CD14-positive monocyte (primary cell): ENCODE results near the gene ATMIN. TPM values are rescaled to one million over a fixed set of nuclear protein-coding genes. Genes with fewer than 3 reads are reported as not detected.

Experiments
- DNase-seq, 3 donors: peaks; one replicate each; pipeline ENCODE4 v3.0.0-alpha.2; 2011 to 2022
- H2AFZ ChIP-seq: 2 replicates; pipeline ENCODE4 v1.6.0; 2012; ENCODE audit warnings: mild to moderate bottlenecking, low read depth, low read length, inconsistent platforms; ENCODE audit not compliant: insufficient read depth, poor library complexity, severe bottlenecking
- H3K27ac ChIP-seq, 2 donors: 1 replicate in 1 of 2; 2 replicates in 1 of 2; pipeline ENCODE4 v1.5.1; 2012 to 2013; ENCODE audit warnings: low read length in 2 of 2, control low read depth in 1 of 2, inconsistent platforms in 1 of 2, low read depth in 1 of 2, mild to moderate bottlenecking in 1 of 2
- H3K27me3 ChIP-seq, 2 donors: one replicate each; pipeline versions ENCODE4 v1.6.0 to v1.6.1; 2011 to 2013; ENCODE audit warnings: low read length in 2 of 2; ENCODE audit not compliant: control insufficient read depth in 2 of 2, insufficient read depth in 2 of 2
- H3K36me3 ChIP-seq, 2 donors: replicated peaks in 1 of 2; 1 replicate in 1 of 2; 2 replicates in 1 of 2; pipeline versions ENCODE4 v1.5.1 to v1.6.1; 2012 to 2013; ENCODE audit warnings: low read length in 2 of 2, control low read depth in 1 of 2, inconsistent platforms in 1 of 2, mild to moderate bottlenecking in 1 of 2; ENCODE audit not compliant: insufficient read depth in 2 of 2, control insufficient read depth in 1 of 2
- H3K4me1 ChIP-seq, 2 donors: 1 replicate in 1 of 2; 2 replicates in 1 of 2; pipeline versions ENCODE4 v1.5.1 to v1.6.1; 2012 to 2013; ENCODE audit warnings: low read length in 2 of 2, control low read depth in 1 of 2, inconsistent platforms in 1 of 2, mild to moderate bottlenecking in 1 of 2, moderate library complexity in 1 of 2; ENCODE audit not compliant: insufficient read depth in 2 of 2, control insufficient read depth in 1 of 2
- H3K4me2 ChIP-seq: replicated peaks from 2 replicates; pipeline ENCODE3; 2012; ENCODE audit warnings: low read length, moderate library complexity, mild to moderate bottlenecking; ENCODE audit not compliant: poor library complexity, severe bottlenecking; ENCODE audit errors: extremely low read depth
- H3K4me3 ChIP-seq, 3 experiments: fragments of 200-600 bp in 1 of 3; sonication (generic) in 1 of 3; replicated peaks in 1 of 3; 1 replicate in 2 of 3; 2 replicates in 1 of 3; pipeline ENCODE4 v1.5.1; 2011 to 2013; ENCODE audit warnings: low read length in 3 of 3, mild to moderate bottlenecking in 3 of 3, control low read depth in 2 of 3, low read depth in 2 of 3, inconsistent platforms in 1 of 3, moderate library complexity in 1 of 3
- H3K79me2 ChIP-seq: 2 replicates; pipeline ENCODE4 v1.6.0; 2012; ENCODE audit warnings: mild to moderate bottlenecking, control low read depth, inconsistent platforms, low read length, moderate library complexity; ENCODE audit not compliant: insufficient read depth
- H3K9ac ChIP-seq: 2 replicates; pipeline ENCODE4 v1.6.0; 2017; ENCODE audit warnings: low read length, mild to moderate bottlenecking; ENCODE audit not compliant: insufficient read depth, poor library complexity, severe bottlenecking
- H3K9me3 ChIP-seq, 2 donors: replicated peaks in 1 of 2; 1 replicate in 1 of 2; 2 replicates in 1 of 2; pipeline versions ENCODE4 v1.5.1 to v1.6.1; 2012 to 2013; ENCODE audit warnings: low read length in 2 of 2, control low read depth in 1 of 2; ENCODE audit not compliant: control insufficient read depth in 1 of 2, insufficient read depth in 1 of 2
- H4K20me1 ChIP-seq: 2 replicates; pipeline ENCODE4 v1.6.0; 2012; ENCODE audit warnings: mild to moderate bottlenecking, low read length, control low read depth, moderate library complexity; ENCODE audit not compliant: insufficient read depth
- H3K27ac Mint-ChIP-seq, 7 donors: one replicate each; pipeline ENCODE4 v1.8.0; 2020; ENCODE audit warnings: mild to moderate bottlenecking in 7 of 7, mixed read lengths in 7 of 7, moderate library complexity in 6 of 7, inconsistent platforms in 2 of 7
- H3K27me3 Mint-ChIP-seq, 3 donors: one replicate each; pipeline ENCODE4 v1.8.0; 2021 to 2022; ENCODE audit warnings: low read depth in 3 of 3, mild to moderate bottlenecking in 3 of 3, mixed read lengths in 3 of 3, moderate library complexity in 3 of 3, inconsistent platforms in 1 of 3
- H3K36me3 Mint-ChIP-seq, 2 donors: one replicate each; pipeline ENCODE4 v1.8.0; 2020; ENCODE audit warnings: mixed read lengths in 2 of 2, inconsistent platforms in 1 of 2, mild to moderate bottlenecking in 1 of 2
- H3K4me1 Mint-ChIP-seq: one replicate; pipeline ENCODE4 v1.8.0; 2020; ENCODE audit warnings: mild to moderate bottlenecking, mixed read lengths
- H3K4me3 Mint-ChIP-seq, 2 donors: one replicate each; pipeline ENCODE4 v1.8.0; 2020; ENCODE audit warnings: mild to moderate bottlenecking in 2 of 2, mixed read lengths in 2 of 2, moderate library complexity in 1 of 2
- H3K9me3 Mint-ChIP-seq, 7 donors: one replicate each; pipeline ENCODE4 v1.8.0; 2020 to 2022; ENCODE audit warnings: mixed read lengths in 7 of 7, mild to moderate bottlenecking in 6 of 7, moderate library complexity in 6 of 7, inconsistent platforms in 2 of 7
- WGBS: methylation state at CpG from one replicate; pipeline ENCODE4 v1.1.5; 2013; ENCODE audit warnings: missing lambda C conversion rate; ENCODE audit not compliant: insufficient coverage; 5-methylcytosine and 5-hydroxymethylcytosine counted together
- intact Hi-C, 2 donors: fragments of 100-400 bp; cut with micrococcal nuclease; formaldehyde crosslinking; loops; one replicate each; pipeline versions ENCODE4 v1.15.0 to v1.15.1; 2023
- polyA plus RNA-seq, 3 donors: library from polyadenylated mRNA; depleted of rRNA in 1 of 3; unstranded in 2 of 3; stranded (reverse) in 1 of 3; fragments of 300-500 nt in 2 of 3; fragments of >200 nt in 1 of 3; fragmentation: Illumina TruSeq in 2 of 3; gene quantifications; 1 replicate in 2 of 3; 2 replicates in 1 of 3; pipeline ENCODE4 v1.2.3, GENCODE V29; 2012 to 2021
- TF ChIP-seq, protein P1 (sequence below): fragments of 200-600 bp; IDR thresholded peaks from one replicate; pipeline ENCODE4 v1.8.0; 2022; ENCODE audit warnings: antibody characterized with exemption, mild to moderate bottlenecking

ATMIN gene
- polyA plus RNA-seq, 3 donors: 10.9 to 17.6 (median 13.2) TPM

DNA sequence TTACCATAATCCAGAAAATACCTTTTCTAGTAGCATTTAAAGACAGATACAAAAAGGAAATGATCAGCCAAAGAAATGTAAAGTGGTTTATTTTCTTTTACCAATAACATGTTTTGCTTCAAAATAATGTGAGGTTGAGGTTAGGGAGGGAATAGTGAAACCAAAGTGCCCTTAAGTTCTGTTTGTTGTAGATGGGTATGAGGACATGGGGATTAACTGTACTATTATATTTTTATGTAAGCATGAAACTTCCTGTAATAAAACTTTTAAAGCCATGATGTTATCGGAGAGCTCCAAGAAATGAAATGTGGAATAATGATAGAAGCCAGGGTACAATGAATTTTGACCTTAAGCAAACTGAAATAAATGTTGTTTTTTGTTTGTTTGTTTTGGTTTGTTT is 31.5 kb downstream of the ATMIN start:
- WGBS: no CpG with 5 or more reads among the region's 1 CpG
- no peaks in the 10 kb centered on the region for H3K36me3 ChIP-seq

DNA sequence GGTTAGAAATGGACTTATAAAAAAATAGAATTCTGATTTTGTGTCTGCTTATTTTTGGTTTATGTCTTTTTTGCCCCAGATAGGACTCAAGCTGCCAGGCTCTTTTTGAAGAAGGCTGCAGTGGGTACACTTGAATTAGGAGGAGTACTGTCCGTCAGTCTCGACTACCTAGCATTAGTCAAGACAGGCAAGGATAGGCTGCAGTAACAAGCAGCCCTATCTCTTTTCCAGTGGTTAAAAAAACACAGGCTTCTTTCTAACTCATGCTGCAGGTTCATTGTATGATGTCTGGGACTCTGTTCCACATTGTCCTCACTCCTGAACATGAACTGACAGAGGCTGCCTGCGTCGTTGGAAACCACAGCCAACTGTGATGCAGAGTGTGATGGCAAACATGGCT is 33.4 kb downstream of the ATMIN start:
- H3K9ac ChIP-seq: no peak overlapping the region
- no peaks in the 10 kb centered on the region for H3K9me3 ChIP-seq
- no peak overlapping the region for H3K27ac ChIP-seq
- WGBS: 100% methylated on average over 2 of the region's 4 CpGs
- DNase-seq: no peak
- H3K4me3 Mint-ChIP-seq: no peak overlapping the region
- H3K27me3 Mint-ChIP-seq: no peaks in the 10 kb centered on the region
- no peaks in the 10 kb centered on the region for H3K27me3 ChIP-seq
- intact Hi-C loops: no loop called here
- no peak overlapping the region for H3K27ac Mint-ChIP-seq
- no peak overlapping the region for H3K4me3 ChIP-seq
- no peaks in the 10 kb centered on the region for H3K79me2 ChIP-seq
- H2AFZ ChIP-seq: no peak overlapping the region
- no peaks in the 10 kb centered on the region for H4K20me1 ChIP-seq
- no peaks in the 10 kb centered on the region for H3K36me3 Mint-ChIP-seq
- TF ChIP-seq, protein P1, sequence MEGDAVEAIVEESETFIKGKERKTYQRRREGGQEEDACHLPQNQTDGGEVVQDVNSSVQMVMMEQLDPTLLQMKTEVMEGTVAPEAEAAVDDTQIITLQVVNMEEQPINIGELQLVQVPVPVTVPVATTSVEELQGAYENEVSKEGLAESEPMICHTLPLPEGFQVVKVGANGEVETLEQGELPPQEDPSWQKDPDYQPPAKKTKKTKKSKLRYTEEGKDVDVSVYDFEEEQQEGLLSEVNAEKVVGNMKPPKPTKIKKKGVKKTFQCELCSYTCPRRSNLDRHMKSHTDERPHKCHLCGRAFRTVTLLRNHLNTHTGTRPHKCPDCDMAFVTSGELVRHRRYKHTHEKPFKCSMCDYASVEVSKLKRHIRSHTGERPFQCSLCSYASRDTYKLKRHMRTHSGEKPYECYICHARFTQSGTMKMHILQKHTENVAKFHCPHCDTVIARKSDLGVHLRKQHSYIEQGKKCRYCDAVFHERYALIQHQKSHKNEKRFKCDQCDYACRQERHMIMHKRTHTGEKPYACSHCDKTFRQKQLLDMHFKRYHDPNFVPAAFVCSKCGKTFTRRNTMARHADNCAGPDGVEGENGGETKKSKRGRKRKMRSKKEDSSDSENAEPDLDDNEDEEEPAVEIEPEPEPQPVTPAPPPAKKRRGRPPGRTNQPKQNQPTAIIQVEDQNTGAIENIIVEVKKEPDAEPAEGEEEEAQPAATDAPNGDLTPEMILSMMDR: no peak
- H3K4me1 ChIP-seq: no peaks in the 10 kb centered on the region
- no peak overlapping the region for H3K4me2 ChIP-seq
- H3K36me3 ChIP-seq: no peaks in the 10 kb centered on the region
- peaks cover 0 to 3% (median 0%) of the 10 kb centered on the region in 7 donors for H3K9me3 Mint-ChIP-seq
- H3K4me1 Mint-ChIP-seq: peaks cover 7% of the 10 kb centered on the region

More for the DNA sequence above, 31.5 kb downstream of the ATMIN start:
- Histone ChIP-seq H3K27ac (no peak overlapping the region), H3K4me2 (no peak overlapping the region), H3K4me1 (no peaks in the 10 kb centered on the region), H3K27me3 (no peaks in the 10 kb centered on the region), H3K9me3 (no peaks in the 10 kb centered on the region), H4K20me1 (no peaks in the 10 kb centered on the region), H2AFZ (no peak overlapping the region), H3K9ac (no peak overlapping the region), H3K4me3 (no peak overlapping the region), H3K79me2 (no peaks in the 10 kb centered on the region)
- no peak overlapping the region for H3K27ac Mint-ChIP-seq
- no peak overlapping the region for H3K4me3 Mint-ChIP-seq
- intact Hi-C loops: no loop called here
- H3K4me1 Mint-ChIP-seq: peaks cover 7% of the 10 kb centered on the region
- TF ChIP-seq, protein P1: no peak
- no peak for DNase-seq
- no peaks in the 10 kb centered on the region for H3K27me3 Mint-ChIP-seq
- no peaks in the 10 kb centered on the region for H3K36me3 Mint-ChIP-seq
- H3K9me3 Mint-ChIP-seq: peaks cover 0 to 3% (median 0%) of the 10 kb centered on the region in 7 donors
